ENCODE data around the gene PIP5K1B. TPM values are rescaled to one million over a fixed set of nuclear protein-coding genes. Genes with fewer than 3 reads are reported as not detected.

PIP5K1B gene
- total RNA-seq, 1 experiment from 2014 or later = 10.3 TPM

- no peak overlapping the region for H3K4me3 ChIP-seq (ENCODE audit: low read depth, low read length)
- Mint-ChIP-seq H3K36me3 (ENCODE audit: insufficient read depth, unreplicated experiment) (no peaks in the 10 kb centered on the region), H3K4me3 (ENCODE audit: unreplicated experiment) (no peak overlapping the region), H3K4me1 (ENCODE audit: low read depth, unreplicated experiment) (no peaks in the 10 kb centered on the region), H3K9me3 (ENCODE audit: unreplicated experiment) (no peaks in the 10 kb centered on the region), H3K27me3 (ENCODE audit: insufficient read depth, unreplicated experiment) (no peaks in the 10 kb centered on the region), H3K27ac (ENCODE audit: unreplicated experiment) (no peak overlapping the region)
- no peaks in the 10 kb centered on the region for H3K4me1 ChIP-seq
- intact Hi-C loops (cut with micrococcal nuclease; ENCODE audit: unreplicated experiment) = no loop called here
- H3K27me3 ChIP-seq (replicated peaks; ENCODE audit: control insufficient read depth, insufficient read depth, low read length) = no peaks in the 10 kb centered on the region
- DNase-seq = no peak
- CTCF ChIA-PET = no interaction called here
- no TSS peak for BruUV-seq (replicated peaks)
- TF ChIP-seq CTCF (IDR thresholded peaks at IDR 0.05; ENCODE audit: insufficient read depth in 1 of 2, low read depth in 1 of 2, low read length in 1 of 2, severe bottlenecking in 1 of 2, unreplicated experiment in 1 of 2) = no peak
- POLR2A ChIA-PET = no interaction called here
- no peaks in the 10 kb centered on the region for H3K9me3 ChIP-seq
- H3K36me3 ChIP-seq (ENCODE audit: control insufficient read depth, insufficient read depth, low read length) = no peaks in the 10 kb centered on the region
Measured at GRCh38 chr9:68970151-68970550, 265.1 kb downstream of the PIP5K1B start.

- Mint-ChIP-seq H3K36me3 (ENCODE audit: insufficient read depth, unreplicated experiment) (no peaks in the 10 kb centered on the region), H3K27me3 (ENCODE audit: insufficient read depth, unreplicated experiment) (no peaks in the 10 kb centered on the region), H3K9me3 (ENCODE audit: unreplicated experiment) (no peaks in the 10 kb centered on the region), H3K4me1 (ENCODE audit: low read depth, unreplicated experiment) (no peaks in the 10 kb centered on the region), H3K27ac (ENCODE audit: unreplicated experiment) (no peak overlapping the region), H3K4me3 (ENCODE audit: unreplicated experiment) (no peak overlapping the region)
- CTCF ChIA-PET = no interaction called here
- H3K4me1 ChIP-seq = no peaks in the 10 kb centered on the region
- no peak overlapping the region for H3K4me3 ChIP-seq (ENCODE audit: low read depth, low read length)
- POLR2A ChIA-PET = no interaction called here
- no peaks in the 10 kb centered on the region for H3K36me3 ChIP-seq (ENCODE audit: control insufficient read depth, insufficient read depth, low read length)
- no peaks in the 10 kb centered on the region for H3K9me3 ChIP-seq
- TF ChIP-seq CTCF (IDR thresholded peaks at IDR 0.05; ENCODE audit: insufficient read depth in 1 of 2, low read depth in 1 of 2, low read length in 1 of 2, severe bottlenecking in 1 of 2, unreplicated experiment in 1 of 2) = no peak
- intact Hi-C loops (cut with micrococcal nuclease; ENCODE audit: unreplicated experiment) = no loop called here
- BruUV-seq (replicated peaks) = no TSS peak
- DNase-seq = no peak
- H3K27me3 ChIP-seq (replicated peaks; ENCODE audit: control insufficient read depth, insufficient read depth, low read length) = no peaks in the 10 kb centered on the region
Measured at GRCh38 chr9:68973619-68974018, 268.6 kb downstream of the PIP5K1B start.

- H3K4me3 ChIP-seq (ENCODE audit: low read depth, low read length) = no peak overlapping the region
- no peak overlapping the region for H3K4me3 Mint-ChIP-seq (ENCODE audit: unreplicated experiment)
- CTCF ChIA-PET = no interaction called here
- DNase-seq = no peak
- no TSS peak for BruUV-seq (replicated peaks)
- no peaks in the 10 kb centered on the region for H3K9me3 Mint-ChIP-seq (ENCODE audit: unreplicated experiment)
- H3K27ac Mint-ChIP-seq (ENCODE audit: unreplicated experiment) = no peak overlapping the region
- no peaks in the 10 kb centered on the region for H3K9me3 ChIP-seq
- H3K36me3 Mint-ChIP-seq (ENCODE audit: insufficient read depth, unreplicated experiment) = no peaks in the 10 kb centered on the region
- POLR2A ChIA-PET = no interaction called here
- no peak for TF ChIP-seq CTCF (IDR thresholded peaks at IDR 0.05; ENCODE audit: insufficient read depth in 1 of 2, low read depth in 1 of 2, low read length in 1 of 2, severe bottlenecking in 1 of 2, unreplicated experiment in 1 of 2)
- intact Hi-C loops (cut with micrococcal nuclease; ENCODE audit: unreplicated experiment) = no loop called here
- no peaks in the 10 kb centered on the region for H3K4me1 ChIP-seq
- no peaks in the 10 kb centered on the region for H3K27me3 ChIP-seq (replicated peaks; ENCODE audit: control insufficient read depth, insufficient read depth, low read length)
- no peaks in the 10 kb centered on the region for H3K27me3 Mint-ChIP-seq (ENCODE audit: insufficient read depth, unreplicated experiment)
- no peaks in the 10 kb centered on the region for H3K4me1 Mint-ChIP-seq (ENCODE audit: low read depth, unreplicated experiment)
- H3K36me3 ChIP-seq (ENCODE audit: control insufficient read depth, insufficient read depth, low read length) = no peaks in the 10 kb centered on the region
Measured at GRCh38 chr9:68974431-68974830, 269.4 kb downstream of the PIP5K1B start.

Measured in Caco-2 (cell line).